GM18499 (cell line): ENCODE measurements around the gene ATP6V1B1.

ENCODE experiments used
- ATAC-seq: cut with Tn5 transposase; IDR thresholded peaks from one replicate; pipeline ENCODE4 v1.9.1; 2021; ENCODE audit warnings: moderate number of reproducible peaks; ENCODE audit not compliant: insufficient read depth, unreplicated experiment

The ATP6V1B1 gene

GRCh38 chr2:70942396-70943204 is 6.9 kb downstream of the ATP6V1B1 start:
- ATAC-seq = no peak

GRCh38 chr2:70943205-70943871 is 7.6 kb downstream of the ATP6V1B1 start:
- ATAC-seq = no peak

GRCh38 chr2:70944111-70944690 is 8.5 kb downstream of the ATP6V1B1 start:
- ATAC-seq = no peak

DNA sequence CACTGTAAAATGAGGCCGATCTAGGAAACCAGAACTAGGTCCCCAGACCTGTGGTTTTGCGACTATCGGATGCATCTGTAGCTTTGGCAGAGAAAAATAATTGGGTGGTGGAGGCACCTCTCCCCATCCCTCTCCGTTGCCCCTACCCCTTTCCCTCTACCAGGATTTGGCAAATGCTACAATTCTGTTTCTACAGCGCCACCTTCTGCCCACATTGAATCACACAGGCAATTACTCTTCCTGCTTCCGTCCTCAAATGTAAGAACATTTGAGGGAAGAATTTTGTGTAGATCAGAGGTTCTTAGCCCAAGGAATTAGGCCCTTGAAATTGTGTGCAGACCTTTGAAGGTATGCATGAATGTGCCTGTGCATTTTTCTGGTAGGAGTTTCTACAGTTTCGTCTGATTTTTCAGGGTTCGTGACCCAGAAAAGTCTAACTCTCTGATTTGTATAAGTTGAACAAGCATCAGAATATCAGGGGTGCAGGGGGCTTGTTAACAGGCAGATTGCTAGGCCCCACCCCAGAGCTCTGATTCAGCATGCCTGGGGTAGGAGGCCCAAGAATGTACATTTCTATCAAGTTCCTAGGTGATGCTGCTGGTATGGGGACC is 11.2 kb downstream of the ATP6V1B1 start:
- no peak for ATAC-seq

DNA sequence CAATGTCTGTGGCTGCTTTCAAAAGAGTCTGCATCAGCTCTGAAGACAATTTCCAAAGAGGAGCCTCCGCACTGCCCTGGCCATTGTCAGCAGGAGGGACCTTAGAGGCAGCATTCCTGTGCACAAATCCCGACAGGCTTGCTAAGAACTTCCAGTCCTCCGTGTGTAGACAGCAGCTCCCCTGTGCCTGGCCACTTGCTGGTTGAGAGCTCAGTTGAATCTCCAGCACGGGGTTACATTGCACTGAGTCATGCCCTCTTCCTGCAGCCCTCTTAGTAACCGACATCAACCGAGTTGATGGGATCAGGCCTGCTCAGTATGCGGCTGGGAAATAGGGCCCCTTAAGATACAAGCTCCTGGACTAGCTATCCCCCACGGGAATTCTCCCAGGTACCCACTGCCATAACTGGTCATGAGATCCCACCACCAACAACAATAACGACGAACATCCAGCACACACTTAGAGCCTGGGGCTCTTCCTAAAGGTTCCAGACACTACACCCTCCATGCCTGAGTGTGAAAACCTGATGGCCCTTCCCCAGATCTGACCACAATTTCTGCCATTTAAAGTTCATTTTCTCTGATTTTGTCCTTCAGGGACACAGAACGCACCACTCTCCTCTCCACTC is 12.0 kb downstream of the ATP6V1B1 start:
- no peak for ATAC-seq

DNA sequence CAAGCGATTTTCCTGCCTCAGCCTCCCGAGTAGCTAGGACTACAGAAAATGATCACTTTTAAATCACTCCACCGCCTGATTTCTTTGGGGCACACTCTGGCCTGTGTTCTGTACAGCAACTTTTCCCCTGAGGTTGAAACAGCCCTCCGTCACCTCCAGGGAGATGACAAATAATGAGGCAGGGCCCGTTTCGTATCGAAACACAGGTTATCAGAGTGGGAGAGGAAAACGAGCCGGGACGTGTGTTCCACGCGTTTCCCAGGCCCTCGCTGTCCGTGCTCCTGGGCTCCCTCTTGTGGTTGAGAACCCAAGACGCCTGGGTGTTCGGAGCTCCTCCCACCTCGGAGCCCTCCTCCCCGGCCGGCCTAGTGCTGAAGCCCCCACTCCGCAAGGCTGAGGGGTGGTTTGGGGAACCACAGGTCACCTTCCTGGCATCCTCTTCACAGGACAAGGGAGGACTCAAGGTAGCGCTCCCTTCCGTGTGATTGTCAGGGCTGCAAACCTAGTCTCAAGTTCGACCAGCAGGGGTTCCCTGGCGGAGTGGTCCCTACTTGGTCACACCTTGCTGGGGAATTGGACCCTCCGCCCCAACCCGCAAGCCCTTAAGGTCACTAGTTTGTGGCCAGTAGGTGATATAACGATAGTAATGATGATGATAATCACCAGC is 12.8 kb downstream of the ATP6V1B1 start:
- ATAC-seq = no peak

DNA sequence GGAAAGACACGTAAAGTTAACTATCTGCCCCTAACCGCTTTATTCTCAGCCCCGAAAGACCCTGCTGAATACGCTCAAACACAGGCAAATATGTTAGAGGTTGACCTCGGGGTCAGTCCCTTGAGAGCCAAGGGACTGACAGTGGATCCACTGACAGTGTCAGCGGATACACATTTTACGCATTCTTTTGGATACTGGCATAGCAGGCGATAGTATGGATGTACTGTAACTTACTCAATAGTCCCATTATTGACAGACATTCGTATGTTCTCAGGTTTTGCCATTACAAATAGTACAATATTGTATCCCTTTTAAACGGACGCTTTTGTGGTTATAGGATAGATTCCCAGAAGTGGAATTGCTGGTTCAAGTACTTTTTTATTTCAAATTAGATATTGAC is 13.4 kb downstream of the ATP6V1B1 start:
- no peak for ATAC-seq

DNA sequence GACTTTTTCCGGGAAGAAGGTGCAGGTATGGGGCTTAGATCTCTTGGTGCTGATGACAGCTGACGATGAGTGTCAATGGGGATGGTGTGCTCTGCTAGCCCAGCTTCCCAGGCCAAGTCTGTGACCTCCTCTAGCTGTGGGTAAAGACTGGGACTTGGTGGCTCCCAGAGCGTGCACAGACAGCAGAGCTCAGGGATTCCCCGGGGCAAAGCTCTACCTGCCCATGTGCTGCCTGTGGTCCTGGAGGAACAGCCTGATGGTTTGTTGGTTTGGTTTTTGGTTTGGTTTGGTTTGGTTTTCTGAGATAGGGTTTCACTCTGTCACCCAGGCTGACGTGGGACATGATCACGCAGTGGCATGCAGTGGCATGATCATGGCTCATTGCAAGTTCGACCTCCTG is 19.2 kb downstream of the ATP6V1B1 start:
- no peak for ATAC-seq

GRCh38 chr2:70956141-70956540 is 20.4 kb downstream of the ATP6V1B1 start:
- no peak for ATAC-seq

DNA sequence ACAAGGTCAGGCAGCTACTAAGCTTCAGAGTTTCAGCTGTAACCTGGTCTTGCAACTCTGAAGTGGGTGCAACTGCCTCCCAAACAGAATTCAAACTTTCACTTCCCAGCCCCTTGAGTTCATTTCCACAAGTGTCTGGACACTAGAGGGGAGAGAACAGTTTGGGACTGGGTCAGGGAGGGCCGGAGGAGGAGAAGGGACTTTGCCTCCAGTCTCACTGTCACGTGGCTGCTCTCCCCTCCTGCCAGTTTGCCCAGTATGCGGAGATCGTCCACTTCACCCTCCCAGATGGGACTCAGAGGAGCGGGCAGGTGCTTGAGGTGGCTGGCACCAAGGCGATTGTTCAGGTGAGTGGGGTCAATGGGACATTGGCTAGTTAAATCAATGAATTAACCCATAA is 22.1 kb downstream of the ATP6V1B1 start:
- ATAC-seq = no peak

- no peak for ATAC-seq
These were observed 23.1 kb downstream of the ATP6V1B1 start for GRCh38 chr2:70958759-70959158.

- no peak for ATAC-seq
These were observed 23.6 kb downstream of the ATP6V1B1 start for GRCh38 chr2:70959271-70959761.

- ATAC-seq = no peak
These were observed 24.4 kb downstream of the ATP6V1B1 start for GRCh38 chr2:70959851-70960832.

GRCh38 chr2:70960833-70961647 is 25.3 kb downstream of the ATP6V1B1 start:
- ATAC-seq = no peak

GRCh38 chr2:70961648-70961994 is 25.9 kb downstream of the ATP6V1B1 start:
- no peak for ATAC-seq

DNA sequence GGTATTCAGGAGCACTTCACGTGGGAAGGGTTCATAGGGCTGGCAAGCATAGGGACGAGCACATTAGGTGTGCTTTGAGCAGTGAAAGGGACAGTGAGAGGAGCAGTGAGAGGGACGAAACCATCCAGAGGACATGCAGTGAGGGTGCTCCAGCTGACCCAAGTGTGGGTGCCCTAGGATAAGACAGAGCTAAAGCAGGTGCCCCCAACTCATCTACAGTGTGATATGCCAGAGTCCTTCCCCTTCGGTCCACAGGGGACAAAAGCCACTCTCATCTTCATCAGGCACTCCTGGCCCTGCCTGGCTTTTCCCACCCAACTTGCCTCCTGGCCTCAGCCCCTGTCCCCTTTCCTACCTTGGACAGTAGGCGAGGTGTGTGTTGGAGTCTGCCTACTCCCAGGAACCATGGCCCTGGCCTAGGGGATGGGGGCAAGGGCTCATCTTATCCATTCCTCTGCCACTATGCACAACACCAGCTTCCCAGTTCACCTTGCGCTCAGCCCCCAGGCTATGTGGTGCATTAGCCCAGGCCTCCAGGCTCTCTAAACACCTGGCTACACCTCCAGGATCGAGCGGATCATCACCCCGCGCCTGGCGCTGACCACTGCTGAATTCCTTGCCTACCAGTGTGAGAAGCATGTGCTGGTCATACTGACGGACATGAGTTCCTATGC is 26.6 kb downstream of the ATP6V1B1 start:
- no peak for ATAC-seq
